ENCODE data around the gene NUTM2A. TPM values are rescaled to one million over a fixed set of nuclear protein-coding genes. Genes with fewer than 3 reads are reported as not detected.
"Not testable (repeated sequence)": the region's sequence is repeated elsewhere in the genome, so short reads cannot be mapped to it uniquely, and the experiment has no call there.

The NUTM2A gene
- total RNA-seq (1 to 10 TPM in 5 of 7 donors, under 1 TPM in 2; 0.72 to 2.5 (median 1.1) TPM), polyA plus RNA-seq (1 to 10 TPM in 1 of 2 donors, not detected in 1; 2.5 TPM)
- long read RNA-seq, donor 1, partial matches to known transcripts, result 0 of 2 reads
- long read RNA-seq, donor 1, other reads (novel, unspliced or antisense), result 2 of 2 reads
- long read RNA-seq, donor 2, partial matches to known transcripts, result 0 of 1 reads
- long read RNA-seq, donor 2, other reads (novel, unspliced or antisense), result 0 of 1 reads
- long read RNA-seq, donor 3, result 0 reads

GRCh38 chr10:87225148-87225547 lies at the start of gene NUTM2A:
TSS of gene NUTM2A (plus strand) at chr10:87225448. CDS start at chr10:87225831, 383 bp downstream.
- DNase-seq; H3K27me3 ChIP-seq; H3K9me3 ChIP-seq; H3K36me3 ChIP-seq; H3K27ac ChIP-seq; intact Hi-C loops (cut with DNase I); H3K4me3 ChIP-seq; H3K4me1 ChIP-seq (ENCODE audit: insufficient read depth): not testable (repeated sequence)
- WGBS, 3 donors, result no CpG with 5 or more reads among the region's 3 CpGs

DNA sequence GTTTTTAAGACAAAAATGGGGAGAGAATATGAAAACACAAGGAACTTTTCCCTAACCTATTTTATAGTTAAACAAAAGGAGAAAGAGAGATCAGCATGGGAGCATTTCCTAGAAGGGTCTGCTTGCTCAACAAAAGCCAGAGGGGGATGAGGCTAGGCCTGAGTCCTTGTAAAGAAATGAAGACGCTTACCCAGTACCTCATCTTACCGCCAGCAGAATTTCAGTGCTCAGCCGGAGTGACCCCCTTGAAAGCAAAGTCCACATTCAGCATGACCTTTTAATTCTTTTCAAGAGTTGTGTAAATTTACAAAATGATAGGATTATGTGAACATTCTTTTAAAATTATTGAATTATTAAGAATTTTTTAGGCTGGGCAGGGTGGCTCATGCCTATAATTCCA lies 47.7 kb upstream of the NUTM2A start:
- DNase-seq; H3K4me3 ChIP-seq; H3K27me3 ChIP-seq; H3K4me1 ChIP-seq (ENCODE audit: insufficient read depth); H3K9me3 ChIP-seq; intact Hi-C loops (cut with DNase I); H3K36me3 ChIP-seq; H3K27ac ChIP-seq: not testable (repeated sequence)
- 90 to 100% (median 100%) methylated on average over 2 to 3 of the region's 3 CpGs for WGBS, 3 donors

- H3K36me3 ChIP-seq; H3K4me1 ChIP-seq (ENCODE audit: insufficient read depth); H3K4me3 ChIP-seq; intact Hi-C loops (cut with DNase I); H3K27ac ChIP-seq; H3K9me3 ChIP-seq; DNase-seq; H3K27me3 ChIP-seq: not testable (repeated sequence)
- 87 to 93% (median 91%) methylated on average over 6 of the region's 6 CpGs for WGBS, 3 donors
Measured at GRCh38 chr10:87184421-87184820, 40.8 kb upstream of the NUTM2A start.

DNA sequence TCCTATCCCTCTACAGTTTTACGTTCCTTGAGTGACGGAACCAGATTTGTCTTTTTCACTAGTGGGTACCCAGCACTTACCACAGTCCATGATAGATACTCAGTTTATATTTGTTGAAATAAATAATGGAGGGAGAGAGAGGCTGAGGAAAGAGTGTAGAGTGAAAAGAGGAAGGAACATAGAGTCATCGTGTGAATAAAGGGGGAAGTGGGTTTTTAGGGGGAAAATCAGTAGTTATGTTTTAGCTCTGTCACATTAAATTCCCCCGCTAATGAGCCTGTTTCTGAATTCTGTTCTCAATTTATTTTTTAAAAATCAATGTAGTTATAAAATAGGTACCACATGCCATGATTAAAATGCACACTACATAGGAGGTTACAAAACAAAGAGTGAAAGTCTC lies 39.2 kb upstream of the NUTM2A start:
- H3K9me3 ChIP-seq; H3K27me3 ChIP-seq; H3K4me3 ChIP-seq; H3K4me1 ChIP-seq (ENCODE audit: insufficient read depth); H3K36me3 ChIP-seq; H3K27ac ChIP-seq; DNase-seq; intact Hi-C loops (cut with DNase I): not testable (repeated sequence)
- WGBS, 3 donors, result 97 to 100% (median 99%) methylated on average over 4 of the region's 4 CpGs

- H3K36me3 ChIP-seq; H3K4me3 ChIP-seq; H3K9me3 ChIP-seq; H3K27me3 ChIP-seq; H3K27ac ChIP-seq; intact Hi-C loops (cut with DNase I); DNase-seq; H3K4me1 ChIP-seq (ENCODE audit: insufficient read depth): not testable (repeated sequence)
- WGBS, 3 donors, result 95 to 96% (median 96%) methylated on average over 3 of the region's 3 CpGs
Measured at GRCh38 chr10:87187573-87187972, 37.7 kb upstream of the NUTM2A start.

GRCh38 chr10:87191841-87192240 lies 33.4 kb upstream of the NUTM2A start:
- H3K36me3 ChIP-seq; H3K4me3 ChIP-seq; H3K4me1 ChIP-seq (ENCODE audit: insufficient read depth); DNase-seq; H3K27me3 ChIP-seq; H3K9me3 ChIP-seq; H3K27ac ChIP-seq; intact Hi-C loops (cut with DNase I): not testable (repeated sequence)
- WGBS, 3 donors, result 86 to 95% (median 93%) methylated on average over 3 of the region's 3 CpGs

DNA sequence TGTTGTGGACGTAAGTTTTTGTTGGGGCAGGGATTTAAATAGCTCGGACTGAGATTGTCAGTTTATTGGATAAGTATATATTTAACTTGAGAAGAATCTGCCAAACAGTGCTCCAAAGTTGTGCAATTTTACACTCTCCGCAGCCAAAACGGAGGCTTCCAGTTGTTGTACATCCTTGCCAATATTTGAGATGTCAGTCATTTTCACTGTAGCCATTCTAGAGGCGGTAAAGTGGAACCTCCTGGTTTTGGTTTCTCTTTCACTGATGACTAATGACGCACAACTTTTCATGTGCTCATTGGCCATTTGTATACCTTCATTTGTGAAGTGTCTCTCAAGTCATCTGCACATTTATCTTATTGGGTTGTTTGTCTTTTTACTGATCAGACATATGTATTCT lies 24.3 kb upstream of the NUTM2A start:
- H3K9me3 ChIP-seq; H3K36me3 ChIP-seq; H3K4me3 ChIP-seq; intact Hi-C loops (cut with DNase I); H3K4me1 ChIP-seq (ENCODE audit: insufficient read depth); H3K27ac ChIP-seq; H3K27me3 ChIP-seq: not testable (repeated sequence)
- DNase-seq, result peak in 1 of 5 donors; percentile 24
- 68 to 81% (median 77%) methylated on average over 6 of the region's 6 CpGs for WGBS, 3 donors

- H3K27me3 ChIP-seq; H3K9me3 ChIP-seq; H3K4me3 ChIP-seq; H3K27ac ChIP-seq; intact Hi-C loops (cut with DNase I); H3K36me3 ChIP-seq; H3K4me1 ChIP-seq (ENCODE audit: insufficient read depth); DNase-seq: not testable (repeated sequence)
- 0 to 9% (median 5%) methylated on average over 2 of the region's 4 CpGs for WGBS, 3 donors
Measured at GRCh38 chr10:87204801-87205200, 20.4 kb upstream of the NUTM2A start.

DNA sequence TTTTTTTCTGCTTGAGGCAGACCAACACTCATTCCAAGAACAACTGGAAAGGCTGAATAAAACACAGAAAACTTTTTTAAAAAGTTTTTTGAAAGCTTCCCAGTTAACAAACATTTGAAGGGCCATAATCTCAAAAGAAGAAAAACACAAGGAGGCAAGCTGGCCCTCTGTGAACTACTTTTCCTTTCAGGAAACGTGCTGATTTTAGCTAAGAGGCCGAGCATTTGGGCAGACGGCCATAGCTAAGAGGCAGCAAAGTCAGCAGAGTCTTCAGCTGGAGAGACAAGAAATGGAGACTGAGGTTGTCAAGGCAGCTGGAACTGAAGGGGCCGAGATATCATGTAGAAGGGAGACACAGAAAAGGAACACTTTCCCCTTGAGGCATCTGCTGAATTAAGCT lies 18.3 kb upstream of the NUTM2A start:
- intact Hi-C loops (cut with DNase I); H3K36me3 ChIP-seq; H3K4me3 ChIP-seq; H3K27me3 ChIP-seq; H3K9me3 ChIP-seq; H3K4me1 ChIP-seq (ENCODE audit: insufficient read depth): not testable (repeated sequence)
- peak overlapping the region in 1 of 2 donors; percentile 21 for H3K27ac ChIP-seq
- peak in 1 of 5 donors; percentile 29 for DNase-seq
- WGBS, 3 donors, result 16 to 28% (median 23%) methylated on average over 4 of the region's 4 CpGs

DNA sequence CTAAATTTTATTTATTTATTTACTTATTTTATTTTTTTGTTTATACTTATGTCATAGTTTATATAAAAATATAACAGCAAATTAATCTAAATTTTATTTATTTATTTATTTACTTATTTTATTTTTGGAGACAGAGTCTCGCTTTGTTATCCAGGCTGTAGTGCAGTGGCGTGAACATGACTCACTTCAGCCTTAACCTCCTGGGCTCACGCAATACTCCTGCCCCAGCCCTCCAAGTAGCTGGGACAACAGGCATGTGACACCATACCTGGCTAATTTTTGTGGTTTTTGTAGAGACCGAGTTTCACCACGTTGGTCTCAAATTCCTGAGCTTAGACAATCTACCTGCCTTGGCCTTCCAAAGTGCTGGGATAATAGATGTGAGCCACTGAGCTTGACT lies 14.9 kb upstream of the NUTM2A start:
- DNase-seq; intact Hi-C loops (cut with DNase I): not testable (repeated sequence)
- 95 to 97% (median 96%) methylated on average over 5 of the region's 5 CpGs for WGBS, 3 donors

GRCh38 chr10:87211848-87212247 lies 13.4 kb upstream of the NUTM2A start:
- H3K36me3 ChIP-seq; DNase-seq; H3K27me3 ChIP-seq; H3K9me3 ChIP-seq; H3K27ac ChIP-seq; H3K4me1 ChIP-seq (ENCODE audit: insufficient read depth); intact Hi-C loops (cut with DNase I); H3K4me3 ChIP-seq: not testable (repeated sequence)
- 29 to 55% (median 43%) methylated on average over 2 of the region's 2 CpGs for WGBS, 3 donors

More for the DNA sequence above, 14.9 kb upstream of the NUTM2A start:
- H3K4me1 ChIP-seq (ENCODE audit: insufficient read depth); H3K4me3 ChIP-seq; H3K36me3 ChIP-seq; H3K9me3 ChIP-seq; H3K27ac ChIP-seq; H3K27me3 ChIP-seq: not testable (repeated sequence)

DNA sequence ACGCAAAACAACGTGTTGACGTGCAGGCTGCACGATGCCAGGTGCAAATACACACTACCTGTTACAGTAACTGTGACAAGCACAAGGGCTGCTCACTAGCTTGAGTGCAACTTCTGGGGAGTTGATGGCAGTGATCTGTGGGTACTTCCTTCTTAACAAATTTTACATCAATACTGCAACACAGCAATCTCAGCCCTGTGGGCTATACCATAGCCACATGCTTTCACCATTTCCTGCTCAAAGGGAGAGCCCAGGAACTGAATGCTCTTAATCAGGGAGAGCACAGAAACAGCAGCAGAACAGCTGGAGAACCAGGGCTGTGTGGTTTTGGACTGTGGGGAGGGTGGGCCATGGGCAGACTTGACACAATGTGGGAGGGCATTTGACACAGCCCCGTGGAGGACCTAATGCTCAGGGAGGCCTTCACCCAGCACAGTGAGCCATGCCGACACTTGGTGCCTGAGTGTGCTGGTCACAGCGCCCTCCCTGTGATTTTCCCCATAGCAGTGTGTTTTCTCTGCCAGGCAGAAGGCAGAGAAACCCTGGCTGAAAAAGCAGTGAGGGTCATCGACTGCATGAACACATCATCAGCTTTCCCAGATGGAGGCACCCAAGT lies 12.0 kb upstream of the NUTM2A start:
- H3K27me3 ChIP-seq; H3K27ac ChIP-seq; DNase-seq; intact Hi-C loops (cut with DNase I); H3K4me3 ChIP-seq; H3K4me1 ChIP-seq (ENCODE audit: insufficient read depth); H3K9me3 ChIP-seq; H3K36me3 ChIP-seq: not testable (repeated sequence)
- WGBS, 3 donors, result 79 to 96% (median 86%) methylated on average over 4 to 7 of the region's 8 CpGs
